ENCODE results near the gene ADISSP.
"Not testable (repeated sequence)": the region's sequence is repeated elsewhere in the genome, so short reads cannot be mapped to it uniquely, and the experiment has no call there.

- TF ChIP-seq, protein P1, sequence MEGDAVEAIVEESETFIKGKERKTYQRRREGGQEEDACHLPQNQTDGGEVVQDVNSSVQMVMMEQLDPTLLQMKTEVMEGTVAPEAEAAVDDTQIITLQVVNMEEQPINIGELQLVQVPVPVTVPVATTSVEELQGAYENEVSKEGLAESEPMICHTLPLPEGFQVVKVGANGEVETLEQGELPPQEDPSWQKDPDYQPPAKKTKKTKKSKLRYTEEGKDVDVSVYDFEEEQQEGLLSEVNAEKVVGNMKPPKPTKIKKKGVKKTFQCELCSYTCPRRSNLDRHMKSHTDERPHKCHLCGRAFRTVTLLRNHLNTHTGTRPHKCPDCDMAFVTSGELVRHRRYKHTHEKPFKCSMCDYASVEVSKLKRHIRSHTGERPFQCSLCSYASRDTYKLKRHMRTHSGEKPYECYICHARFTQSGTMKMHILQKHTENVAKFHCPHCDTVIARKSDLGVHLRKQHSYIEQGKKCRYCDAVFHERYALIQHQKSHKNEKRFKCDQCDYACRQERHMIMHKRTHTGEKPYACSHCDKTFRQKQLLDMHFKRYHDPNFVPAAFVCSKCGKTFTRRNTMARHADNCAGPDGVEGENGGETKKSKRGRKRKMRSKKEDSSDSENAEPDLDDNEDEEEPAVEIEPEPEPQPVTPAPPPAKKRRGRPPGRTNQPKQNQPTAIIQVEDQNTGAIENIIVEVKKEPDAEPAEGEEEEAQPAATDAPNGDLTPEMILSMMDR (IDR thresholded peaks at IDR 0.05 in 4 of 5, conservative IDR thresholded peaks at IDR 0.05 in 1 of 5), result not testable (repeated sequence)
- not testable (repeated sequence) for TF ChIP-seq POLR2A (IDR thresholded peaks at IDR 0.05)
Measured at GRCh38 chr20:3789201-3789600, 21.6 kb upstream of the ADISSP start.
